Measurements from ENCODE around the gene LRMDA. TPM values are rescaled to one million over a fixed set of nuclear protein-coding genes. Genes with fewer than 3 reads are reported as not detected.

LRMDA gene
- total and polyA plus RNA-seq, 7 donors: 1.0 to 5.7 (median 2.5) TPM

DNA sequence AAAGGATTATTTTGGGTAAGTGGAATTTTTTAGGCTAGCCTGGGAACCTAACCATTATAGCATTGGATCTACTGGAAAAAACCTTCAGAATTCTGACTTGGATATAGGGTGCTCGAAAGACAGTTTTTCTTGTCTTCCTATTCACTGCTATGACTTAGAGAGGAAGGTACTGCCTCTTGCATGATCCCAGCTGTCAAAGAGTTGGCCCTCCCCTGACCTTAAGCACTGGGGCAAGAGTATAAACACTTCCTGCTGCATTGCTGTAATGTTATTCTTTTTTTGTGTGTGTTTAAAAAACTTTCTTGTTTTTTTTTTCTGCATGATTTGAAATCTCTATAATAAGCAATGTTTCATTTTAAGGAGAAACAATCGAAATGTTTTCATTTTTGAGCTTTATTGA, 113.0 kb downstream of the LRMDA start:
- Histone ChIP-seq H3K27ac (no peak overlapping the region), H3K27me3 (ENCODE audit: insufficient read depth in 3 of 3, low read length in 2 of 3) (peaks cover 0 to 3% (median 0%) of the 10 kb centered on the region in 3 donors), H3K4me1 (no peaks in the 10 kb centered on the region), H3K9me3 (no peaks in the 10 kb centered on the region), H3K36me3 (ENCODE audit: insufficient read depth in 1 of 2, low read depth in 1 of 2) (no peaks in the 10 kb centered on the region), H3K4me3 (no peak overlapping the region)
- TF ChIP-seq, protein P1, sequence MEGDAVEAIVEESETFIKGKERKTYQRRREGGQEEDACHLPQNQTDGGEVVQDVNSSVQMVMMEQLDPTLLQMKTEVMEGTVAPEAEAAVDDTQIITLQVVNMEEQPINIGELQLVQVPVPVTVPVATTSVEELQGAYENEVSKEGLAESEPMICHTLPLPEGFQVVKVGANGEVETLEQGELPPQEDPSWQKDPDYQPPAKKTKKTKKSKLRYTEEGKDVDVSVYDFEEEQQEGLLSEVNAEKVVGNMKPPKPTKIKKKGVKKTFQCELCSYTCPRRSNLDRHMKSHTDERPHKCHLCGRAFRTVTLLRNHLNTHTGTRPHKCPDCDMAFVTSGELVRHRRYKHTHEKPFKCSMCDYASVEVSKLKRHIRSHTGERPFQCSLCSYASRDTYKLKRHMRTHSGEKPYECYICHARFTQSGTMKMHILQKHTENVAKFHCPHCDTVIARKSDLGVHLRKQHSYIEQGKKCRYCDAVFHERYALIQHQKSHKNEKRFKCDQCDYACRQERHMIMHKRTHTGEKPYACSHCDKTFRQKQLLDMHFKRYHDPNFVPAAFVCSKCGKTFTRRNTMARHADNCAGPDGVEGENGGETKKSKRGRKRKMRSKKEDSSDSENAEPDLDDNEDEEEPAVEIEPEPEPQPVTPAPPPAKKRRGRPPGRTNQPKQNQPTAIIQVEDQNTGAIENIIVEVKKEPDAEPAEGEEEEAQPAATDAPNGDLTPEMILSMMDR (IDR thresholded peaks at IDR 0.05): no peak
- DNase-seq: no peak
- intact Hi-C loops (cut with DNase I): no loop called here
- no peak for ATAC-seq
- 77 to 82% (median 79%) methylated on average over 2 of the region's 2 CpGs for WGBS, 3 donors

DNA sequence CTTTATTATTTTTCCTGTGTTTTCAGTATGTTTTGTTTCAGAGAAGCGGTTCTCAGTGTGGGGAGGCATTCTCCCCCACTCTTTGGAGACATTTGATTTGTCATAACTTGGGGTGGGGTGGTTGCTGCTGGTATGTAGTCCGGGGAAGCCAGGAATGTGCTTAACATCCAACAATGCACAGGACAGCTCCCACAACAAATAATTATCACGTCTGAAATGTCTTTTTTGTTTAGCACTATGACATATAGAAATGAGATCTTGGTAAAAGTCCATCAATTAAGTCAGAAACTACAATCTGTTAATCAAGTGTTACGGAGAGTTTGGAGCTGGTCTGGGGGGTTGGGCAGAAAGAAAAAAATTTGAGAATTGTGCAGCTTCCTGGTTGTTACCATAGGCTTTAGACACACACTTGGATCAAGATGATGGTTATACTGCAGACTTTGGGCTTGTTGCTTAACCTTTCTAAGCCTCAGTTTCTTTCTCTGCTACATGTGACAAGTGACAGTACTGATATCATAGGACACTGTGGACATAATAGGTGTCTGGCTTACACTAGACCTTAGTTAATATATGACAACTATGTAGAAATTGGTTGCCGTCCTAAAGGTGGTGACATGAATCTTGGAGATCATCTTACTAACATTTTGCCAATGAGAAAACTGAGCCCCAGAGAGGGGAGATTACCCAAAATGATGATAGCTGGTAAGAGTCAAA, 113.7 kb downstream of the LRMDA start:
- WGBS, 3 donors: 47 to 65% (median 58%) methylated on average over 5 of the region's 5 CpGs
- intact Hi-C loops (cut with DNase I): no loop called here
- Histone ChIP-seq H3K27ac (no peak overlapping the region), H3K4me3 (no peak overlapping the region), H3K4me1 (no peaks in the 10 kb centered on the region), H3K36me3 (ENCODE audit: insufficient read depth in 1 of 2, low read depth in 1 of 2) (no peaks in the 10 kb centered on the region), H3K9me3 (no peaks in the 10 kb centered on the region), H3K27me3 (ENCODE audit: insufficient read depth in 3 of 3, low read length in 2 of 3) (peaks cover 0 to 3% (median 0%) of the 10 kb centered on the region in 3 donors)
- no peak for ATAC-seq
- TF ChIP-seq, protein P1 (IDR thresholded peaks at IDR 0.05): no peak
- DNase-seq: no peak

DNA sequence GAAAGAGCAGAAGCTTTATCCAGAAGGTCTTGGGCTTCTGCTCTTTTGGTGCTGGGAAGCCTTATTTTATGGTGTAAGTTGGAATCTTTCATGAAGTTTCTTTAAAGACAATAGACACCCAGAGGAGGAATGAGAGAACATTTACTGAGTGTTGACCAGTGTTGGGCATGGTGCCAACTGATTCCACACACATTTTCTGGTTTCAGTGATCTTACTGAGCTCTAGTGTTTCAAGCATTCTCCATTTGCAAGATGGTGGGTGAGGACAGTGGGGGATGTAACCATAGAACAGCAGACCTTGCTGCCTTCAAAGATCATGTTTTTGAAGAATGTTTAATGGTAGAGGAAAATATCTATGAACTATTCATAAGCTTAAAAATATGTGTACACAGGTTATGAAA, 114.6 kb downstream of the LRMDA start:
- no peak for DNase-seq
- H3K4me1 ChIP-seq: no peaks in the 10 kb centered on the region

DNA sequence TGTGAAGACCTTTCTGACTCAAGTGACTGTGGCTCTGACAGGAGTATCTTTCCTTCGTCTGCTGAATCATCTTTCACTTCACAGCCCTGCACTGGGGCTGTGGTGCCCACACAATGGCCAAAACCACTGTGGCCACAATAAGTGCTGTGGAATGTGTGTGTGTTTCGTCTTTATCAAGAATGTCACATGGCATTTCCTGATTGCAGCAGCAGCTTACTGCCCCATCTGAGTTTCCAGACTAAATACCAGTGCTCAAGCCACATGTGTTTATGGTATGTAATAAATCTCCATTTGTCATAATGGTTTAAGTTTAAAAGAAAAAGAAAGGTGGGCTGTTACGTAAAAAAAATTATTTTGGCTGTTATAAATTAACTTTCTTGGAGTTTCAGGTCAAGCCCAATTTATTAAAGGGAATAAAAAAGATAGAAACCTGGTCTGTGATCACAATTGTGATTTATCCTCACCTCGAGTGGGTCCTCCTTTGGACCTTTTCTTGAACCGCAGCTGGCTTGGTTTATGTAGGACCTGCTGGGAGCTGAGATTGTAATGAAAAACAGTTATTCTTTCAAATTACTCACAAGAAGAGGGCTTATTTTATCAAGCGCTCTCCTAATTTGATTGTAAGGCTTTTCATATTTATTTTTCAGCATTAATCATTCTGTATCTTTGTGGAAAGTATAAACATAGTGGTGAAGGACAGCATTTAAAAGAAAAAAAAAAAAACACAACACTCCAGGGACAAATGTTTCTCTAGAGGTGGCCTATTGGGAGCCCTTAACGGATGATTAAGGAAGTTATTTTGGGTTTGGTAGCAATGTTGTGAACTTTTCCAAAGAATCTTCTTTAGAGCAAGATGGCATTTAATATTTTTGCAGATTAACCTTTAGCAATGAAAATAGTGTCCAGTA, 116.2 kb downstream of the LRMDA start:
- DNase-seq: no peak
- no peaks in the 10 kb centered on the region for H3K27me3 ChIP-seq (ENCODE audit: insufficient read depth in 3 of 3, low read length in 2 of 3)
- H3K27ac ChIP-seq: no peak overlapping the region
- ATAC-seq: no peak
- TF ChIP-seq, protein P1 (IDR thresholded peaks at IDR 0.05): no peak
- no peak overlapping the region for H3K4me3 ChIP-seq
- no peaks in the 10 kb centered on the region for H3K4me1 ChIP-seq
- intact Hi-C loops (cut with DNase I): no loop called here
- H3K9me3 ChIP-seq: no peaks in the 10 kb centered on the region
- no peaks in the 10 kb centered on the region for H3K36me3 ChIP-seq (ENCODE audit: insufficient read depth in 1 of 2, low read depth in 1 of 2)
- WGBS, 3 donors: 72 to 81% (median 76%) methylated on average over 7 of the region's 7 CpGs

More for the DNA sequence above, 114.6 kb downstream of the LRMDA start:
- H3K9me3 ChIP-seq: no peaks in the 10 kb centered on the region
- H3K4me3 ChIP-seq: no peak overlapping the region
- H3K27ac ChIP-seq: no peak overlapping the region
- TF ChIP-seq, protein P1 (IDR thresholded peaks at IDR 0.05): no peak
- H3K27me3 ChIP-seq (ENCODE audit: insufficient read depth in 3 of 3, low read length in 2 of 3): peaks cover 0 to 3% (median 0%) of the 10 kb centered on the region in 3 donors
- no peak for ATAC-seq
- no peaks in the 10 kb centered on the region for H3K36me3 ChIP-seq (ENCODE audit: insufficient read depth in 1 of 2, low read depth in 1 of 2)
- intact Hi-C loops (cut with DNase I): no loop called here
